Mesendoderm (in vitro differentiated cells): ENCODE results near the gene CPSF4L.

Experiments used
- DNase-seq: peaks from one replicate; pipeline ENCODE4 v3.0.0; 2013
- H2AK5ac ChIP-seq: 2 replicates; pipeline ENCODE4 v1.6.1; 2013; ENCODE audit warnings: low read length, inconsistent platforms
- H2BK120ac ChIP-seq: 2 replicates; pipeline ENCODE4 v1.6.1; 2013; ENCODE audit warnings: low read depth, mild to moderate bottlenecking, low read length, moderate library complexity, mixed read lengths
- H2BK15ac ChIP-seq: replicated peaks from 2 replicates; pipeline ENCODE4 v1.6.1; 2013; ENCODE audit warnings: low read depth, mild to moderate bottlenecking, moderate library complexity
- H2BK5ac ChIP-seq: 2 replicates; pipeline ENCODE4 v1.6.1; 2013; ENCODE audit warnings: low read length, inconsistent platforms
- H3K18ac ChIP-seq: 2 replicates; pipeline ENCODE4 v1.6.1; 2013; ENCODE audit warnings: mild to moderate bottlenecking, low read length, mixed read lengths
- H3K23ac ChIP-seq: one replicate; pipeline ENCODE4 v1.6.1; 2013; ENCODE audit warnings: low read length
- H3K27ac ChIP-seq: 2 replicates; pipeline ENCODE4 v1.5.1; 2013; ENCODE audit warnings: low read depth, mild to moderate bottlenecking, inconsistent platforms, low read length, moderate library complexity
- H3K27me3 ChIP-seq: 2 replicates; pipeline ENCODE4 v1.6.1; 2013; ENCODE audit warnings: low read length, control low read depth, mild to moderate bottlenecking, inconsistent platforms; ENCODE audit not compliant: insufficient read depth, poor library complexity
- H3K36me3 ChIP-seq: 2 replicates; pipeline ENCODE4 v1.6.1; 2013; ENCODE audit warnings: low read length, inconsistent platforms; ENCODE audit not compliant: control insufficient read depth, insufficient read depth
- H3K4ac ChIP-seq: one replicate; pipeline ENCODE4 v1.6.1; 2013; ENCODE audit warnings: low read depth, mild to moderate bottlenecking, low read length, moderate library complexity
- H3K4me1 ChIP-seq: 2 replicates; pipeline ENCODE4 v1.6.1; 2013; ENCODE audit warnings: low read depth, low read length, inconsistent platforms; ENCODE audit not compliant: control insufficient read depth
- H3K4me2 ChIP-seq: 2 replicates; pipeline ENCODE4 v1.6.1; 2013; ENCODE audit warnings: low read length
- H3K4me3 ChIP-seq: 2 replicates; pipeline ENCODE4 v1.5.1; 2013; ENCODE audit warnings: mild to moderate bottlenecking, low read length
- H3K56ac ChIP-seq: one replicate; pipeline ENCODE4 v1.6.1; 2013; ENCODE audit warnings: low read length
- H3K79me1 ChIP-seq: 2 replicates; pipeline ENCODE4 v1.6.1; 2013; ENCODE audit warnings: low read length, inconsistent platforms
- H3K79me2 ChIP-seq: 2 replicates; pipeline ENCODE4 v1.6.1; 2013; ENCODE audit warnings: mild to moderate bottlenecking, low read length; ENCODE audit not compliant: control insufficient read depth, insufficient read depth
- H3K9ac ChIP-seq: 2 replicates; pipeline ENCODE4 v1.6.1; 2013; ENCODE audit warnings: low read length, inconsistent platforms
- H4K5ac ChIP-seq: one replicate; pipeline ENCODE4 v1.6.1; 2013; ENCODE audit warnings: low read length
- H4K8ac ChIP-seq: one replicate; pipeline ENCODE4 v1.6.1; 2013; ENCODE audit warnings: low read depth, mild to moderate bottlenecking, control low read depth, low read length, moderate library complexity
- WGBS: extraction: QIAGEN DNeasy Blood & Tissue Kit; methylation state at CpG from one replicate; pipeline ENCODE4 v1.1.7; 2013; ENCODE audit warnings: low lambda C conversion rate, missing lambda C conversion rate; ENCODE audit not compliant: insufficient coverage; ENCODE audit errors: extremely low coverage; 5-methylcytosine and 5-hydroxymethylcytosine counted together

CPSF4L gene

GRCh38 chr17:73231395-73231794 is 30.3 kb downstream of the CPSF4L start:
- H3K27ac ChIP-seq, result peak overlapping the region; percentile 80
- no peaks in the 10 kb centered on the region for H3K27me3 ChIP-seq
- peaks cover 4% of the 10 kb centered on the region for H3K36me3 ChIP-seq
- peak; percentile 51 for DNase-seq
- H3K79me2 ChIP-seq, result peaks cover 51% of the 10 kb centered on the region
- H2BK120ac ChIP-seq, result peak overlapping the region; percentile 65
- WGBS, result no CpG with 5 or more reads among the region's 20 CpGs
- H3K79me1 ChIP-seq, result peaks cover 6% of the 10 kb centered on the region
- peak overlapping the region; percentile 9 for H3K4ac ChIP-seq
- peak overlapping the region; percentile 91 for H3K9ac ChIP-seq
- H2AK5ac ChIP-seq, result no peak overlapping the region
- peaks cover 5% of the 10 kb centered on the region for H3K4me1 ChIP-seq
- peak overlapping the region; percentile 31 for H4K8ac ChIP-seq
- H4K5ac ChIP-seq, result no peak overlapping the region
- peak overlapping the region; percentile 96 for H3K4me3 ChIP-seq
- H3K56ac ChIP-seq, result peak overlapping the region; percentile 98
- H2BK5ac ChIP-seq, result peak overlapping the region; percentile 11
- no peak overlapping the region for H3K23ac ChIP-seq
- peak overlapping the region; percentile 66 for H3K4me2 ChIP-seq
- H2BK15ac ChIP-seq, result no peak overlapping the region
- H3K18ac ChIP-seq, result peak overlapping the region; percentile 44

GRCh38 chr17:73230088-73230487 is 31.6 kb downstream of the CPSF4L start:
- H3K4me1 ChIP-seq, result peaks cover 6% of the 10 kb centered on the region

GRCh38 chr17:73228748-73229236 is 32.9 kb downstream of the CPSF4L start:
- peaks cover 59% of the 10 kb centered on the region for H3K79me2 ChIP-seq
- H3K4me3 ChIP-seq, result no peak overlapping the region
- H3K27me3 ChIP-seq, result no peaks in the 10 kb centered on the region
- no peak overlapping the region for H2AK5ac ChIP-seq
- H2BK120ac ChIP-seq, result no peak overlapping the region
- H4K5ac ChIP-seq, result no peak overlapping the region
- H4K8ac ChIP-seq, result no peak overlapping the region
- H3K9ac ChIP-seq, result peak overlapping the region; percentile 7
- no peak overlapping the region for H3K18ac ChIP-seq
- no peaks in the 10 kb centered on the region for H3K36me3 ChIP-seq
- H3K4ac ChIP-seq, result no peak overlapping the region
- no CpG with 5 or more reads among the region's 2 CpGs for WGBS
- DNase-seq, result peak; percentile 77
- no peak overlapping the region for H3K4me2 ChIP-seq
- no peak overlapping the region for H2BK15ac ChIP-seq
- peak overlapping the region; percentile 15 for H3K56ac ChIP-seq
- peak overlapping the region; percentile 60 for H3K27ac ChIP-seq
- no peak overlapping the region for H3K23ac ChIP-seq
- peaks cover 6% of the 10 kb centered on the region for H3K4me1 ChIP-seq
- peaks cover 15% of the 10 kb centered on the region for H3K79me1 ChIP-seq
- H2BK5ac ChIP-seq, result no peak overlapping the region

More at GRCh38 chr17:73230088-73230487, 31.6 kb downstream of the CPSF4L start:
- H3K27me3 ChIP-seq, result no peaks in the 10 kb centered on the region
- H2BK120ac ChIP-seq, result no peak overlapping the region
- no peak overlapping the region for H3K9ac ChIP-seq
- no CpG with 5 or more reads among the region's 6 CpGs for WGBS
- no peak overlapping the region for H3K27ac ChIP-seq
- H3K4ac ChIP-seq, result no peak overlapping the region
- peaks cover 54% of the 10 kb centered on the region for H3K79me2 ChIP-seq
- peaks cover 10% of the 10 kb centered on the region for H3K79me1 ChIP-seq
- H2AK5ac ChIP-seq, result no peak overlapping the region
- H3K18ac ChIP-seq, result no peak overlapping the region
- no peak overlapping the region for H3K56ac ChIP-seq
- no peak overlapping the region for H4K5ac ChIP-seq
- H3K36me3 ChIP-seq, result no peaks in the 10 kb centered on the region
- no peak overlapping the region for H3K23ac ChIP-seq
- no peak overlapping the region for H2BK5ac ChIP-seq
- no peak for DNase-seq
- H3K4me3 ChIP-seq, result no peak overlapping the region
- no peak overlapping the region for H4K8ac ChIP-seq
- H2BK15ac ChIP-seq, result no peak overlapping the region
- no peak overlapping the region for H3K4me2 ChIP-seq

GRCh38 chr17:73227944-73228343 is 33.7 kb downstream of the CPSF4L start:
- peaks cover 6% of the 10 kb centered on the region for H3K4me1 ChIP-seq
- no peaks in the 10 kb centered on the region for H3K36me3 ChIP-seq
- no peak overlapping the region for H4K5ac ChIP-seq
- no peak overlapping the region for H4K8ac ChIP-seq
- no peak overlapping the region for H3K9ac ChIP-seq
- H3K27me3 ChIP-seq, result no peaks in the 10 kb centered on the region
- no CpG with 5 or more reads among the region's 6 CpGs for WGBS
- no peak overlapping the region for H2BK120ac ChIP-seq
- H2BK15ac ChIP-seq, result no peak overlapping the region
- no peak for DNase-seq
- H3K79me1 ChIP-seq, result peaks cover 11% of the 10 kb centered on the region
- H3K79me2 ChIP-seq, result peaks cover 52% of the 10 kb centered on the region
- H3K4me2 ChIP-seq, result no peak overlapping the region
- H3K27ac ChIP-seq, result no peak overlapping the region
- no peak overlapping the region for H2AK5ac ChIP-seq
- no peak overlapping the region for H3K4me3 ChIP-seq
- H3K4ac ChIP-seq, result no peak overlapping the region
- H3K18ac ChIP-seq, result peak overlapping the region; percentile 18
- H3K23ac ChIP-seq, result no peak overlapping the region
- no peak overlapping the region for H2BK5ac ChIP-seq
- H3K56ac ChIP-seq, result peak overlapping the region; percentile 18

- Histone ChIP-seq H3K4me3 (no peak overlapping the region), H3K9ac (no peak overlapping the region), H3K18ac (no peak overlapping the region), H3K79me1 (peaks cover 11% of the 10 kb centered on the region), H4K8ac (no peak overlapping the region), H3K4me2 (no peak overlapping the region), H2AK5ac (no peak overlapping the region), H3K56ac (no peak overlapping the region), H3K36me3 (no peaks in the 10 kb centered on the region), H3K27ac (peak overlapping the region; percentile 64), H2BK15ac (peak overlapping the region; percentile 86), H3K79me2 (peaks cover 51% of the 10 kb centered on the region), H3K23ac (no peak overlapping the region), H2BK120ac (no peak overlapping the region), H2BK5ac (no peak overlapping the region), H4K5ac (no peak overlapping the region), H3K4me1 (peaks cover 6% of the 10 kb centered on the region), H3K4ac (no peak overlapping the region), H3K27me3 (no peaks in the 10 kb centered on the region)
- no CpG with 5 or more reads among the region's 3 CpGs for WGBS
- no peak for DNase-seq
These were observed 34.3 kb downstream of the CPSF4L start for GRCh38 chr17:73227379-73227778.
